Activated CD4-positive, alpha-beta T cell treated with anti-CD3 and anti-CD28 coated beads, Interleukin-10, Interleukin-2, amounts not matched to agents 100 ng/mL and 50 ng/mL, durations not matched to agents 16 hours and 8 hours (primary cell): Measurements from ENCODE around the gene TCF7L1.
"Not testable (repeated sequence)": the region's sequence is repeated elsewhere in the genome, so short reads cannot be mapped to it uniquely, and the experiment has no call there.

Experiments
- DNase-seq: peaks from one replicate; pipeline ENCODE4 v3.0.0-alpha.2; 2020

TCF7L1 gene, protein sequence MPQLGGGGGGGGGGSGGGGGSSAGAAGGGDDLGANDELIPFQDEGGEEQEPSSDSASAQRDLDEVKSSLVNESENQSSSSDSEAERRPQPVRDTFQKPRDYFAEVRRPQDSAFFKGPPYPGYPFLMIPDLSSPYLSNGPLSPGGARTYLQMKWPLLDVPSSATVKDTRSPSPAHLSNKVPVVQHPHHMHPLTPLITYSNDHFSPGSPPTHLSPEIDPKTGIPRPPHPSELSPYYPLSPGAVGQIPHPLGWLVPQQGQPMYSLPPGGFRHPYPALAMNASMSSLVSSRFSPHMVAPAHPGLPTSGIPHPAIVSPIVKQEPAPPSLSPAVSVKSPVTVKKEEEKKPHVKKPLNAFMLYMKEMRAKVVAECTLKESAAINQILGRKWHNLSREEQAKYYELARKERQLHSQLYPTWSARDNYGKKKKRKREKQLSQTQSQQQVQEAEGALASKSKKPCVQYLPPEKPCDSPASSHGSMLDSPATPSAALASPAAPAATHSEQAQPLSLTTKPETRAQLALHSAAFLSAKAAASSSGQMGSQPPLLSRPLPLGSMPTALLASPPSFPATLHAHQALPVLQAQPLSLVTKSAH

DNA sequence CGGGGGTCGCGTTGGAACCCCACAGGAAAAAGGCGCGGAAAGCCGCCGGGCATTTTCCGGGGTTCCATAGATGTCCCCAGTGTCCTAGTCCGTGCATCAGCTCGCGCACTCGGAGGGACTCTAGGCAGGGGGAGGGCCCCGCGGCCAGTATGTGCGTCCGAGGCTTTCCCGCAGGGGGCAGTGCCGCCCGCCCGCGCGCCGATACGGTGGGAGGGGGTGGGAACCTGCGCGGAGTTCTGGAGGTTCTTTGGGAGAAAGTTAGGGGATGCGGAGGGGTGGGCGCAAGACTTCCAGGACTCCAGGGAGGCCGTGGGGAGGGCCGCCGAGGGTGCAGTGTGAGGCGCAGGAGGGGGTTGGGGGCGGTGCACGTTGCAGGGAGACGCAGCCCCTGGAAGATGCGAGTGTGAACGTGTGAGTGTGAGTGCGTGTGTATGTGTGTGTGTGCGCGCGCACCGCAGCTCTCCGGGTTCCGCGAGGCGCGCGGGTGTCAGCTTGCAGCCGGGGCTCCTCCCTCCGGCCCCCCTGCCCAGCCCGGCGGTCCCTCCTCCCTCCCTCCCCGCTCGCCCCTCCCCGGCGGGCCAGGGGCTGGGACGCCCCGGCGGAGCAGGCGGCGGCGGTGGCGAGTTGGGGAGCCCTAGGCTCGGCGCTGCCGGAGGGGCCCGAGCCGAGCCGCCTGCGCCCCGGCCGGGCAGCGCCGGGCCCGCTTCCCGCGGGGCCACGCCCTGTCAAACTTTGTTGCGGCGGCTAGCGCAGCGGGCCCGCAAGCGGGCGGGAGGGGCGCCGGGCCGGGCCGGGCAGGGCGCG lies at the start of gene TCF7L1:
Gene TCF7L1, plus strand, starts transcription at position 559 of the 804 bp plus-strand sequence. CDS start 293 bp downstream, outside the sequence.
- DNase-seq, result peak; percentile 38

GRCh38 chr2:85085563-85085962 lies 47.6 kb upstream of the TCF7L1 start:
- no peak for DNase-seq

GRCh38 chr2:85087541-85087940 lies 45.7 kb upstream of the TCF7L1 start:
- DNase-seq, result no peak

DNA sequence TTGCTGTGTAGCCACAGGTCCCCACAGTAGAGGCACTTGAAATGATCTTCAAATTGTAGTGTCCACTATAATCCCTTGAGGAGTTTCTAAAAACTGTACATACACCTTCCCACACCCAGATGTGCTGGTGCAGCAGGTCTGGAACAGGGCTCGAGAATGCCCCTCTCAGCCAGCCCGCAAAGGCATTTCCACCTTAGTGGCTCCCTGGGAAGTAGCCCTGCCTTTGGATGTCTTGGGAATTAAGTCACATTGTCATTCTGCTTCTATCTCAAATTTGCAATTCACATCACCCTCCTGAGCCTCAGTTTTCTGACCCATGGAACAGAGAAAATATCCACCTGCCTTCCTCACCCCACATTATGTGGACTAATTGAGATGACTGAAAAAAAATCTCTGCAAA lies 44.3 kb upstream of the TCF7L1 start:
- no peak for DNase-seq

- no peak for DNase-seq
These were observed 43.6 kb upstream of the TCF7L1 start for GRCh38 chr2:85089585-85089984.

DNA sequence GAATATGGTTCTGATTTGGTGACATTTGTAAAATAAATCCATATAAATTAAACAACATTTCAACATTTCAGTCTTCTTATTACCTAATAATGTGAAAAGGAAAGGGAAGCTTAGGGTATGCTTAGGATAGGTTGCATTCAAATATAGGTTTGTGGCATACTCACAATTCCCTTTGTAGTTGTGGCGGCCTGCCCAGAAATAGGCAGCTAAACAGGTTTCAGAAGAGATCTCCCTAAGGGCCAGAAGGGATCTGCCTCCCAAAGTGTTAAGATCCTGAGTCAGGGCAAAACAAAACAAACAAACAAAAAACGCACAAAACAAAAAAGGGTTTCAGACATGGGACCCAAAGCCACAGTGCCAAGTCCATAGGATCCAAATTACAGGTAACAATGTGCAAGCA lies 41.4 kb upstream of the TCF7L1 start:
- no peak for DNase-seq

GRCh38 chr2:85095094-85095493 lies 38.1 kb upstream of the TCF7L1 start:
- no peak for DNase-seq

DNA sequence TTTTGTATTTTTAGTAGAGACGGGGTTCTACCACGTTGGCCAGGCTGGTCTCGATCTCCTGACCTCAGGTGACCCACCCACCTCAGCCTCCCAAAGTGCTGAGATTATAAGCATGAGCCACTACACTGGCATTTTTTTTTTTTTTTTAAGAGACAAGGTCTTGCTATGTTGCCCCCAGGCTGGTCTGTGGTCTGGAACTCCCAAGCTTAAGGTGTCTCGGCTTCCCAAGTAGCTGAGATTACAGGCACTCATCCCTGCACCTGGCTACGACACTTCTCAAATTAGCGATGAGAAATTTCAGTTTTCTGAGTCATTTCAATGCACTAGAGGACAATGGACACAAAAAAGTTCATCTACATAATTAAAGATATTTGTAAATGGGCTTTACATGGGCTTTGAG lies 36.6 kb upstream of the TCF7L1 start:
- no peak for DNase-seq

DNA sequence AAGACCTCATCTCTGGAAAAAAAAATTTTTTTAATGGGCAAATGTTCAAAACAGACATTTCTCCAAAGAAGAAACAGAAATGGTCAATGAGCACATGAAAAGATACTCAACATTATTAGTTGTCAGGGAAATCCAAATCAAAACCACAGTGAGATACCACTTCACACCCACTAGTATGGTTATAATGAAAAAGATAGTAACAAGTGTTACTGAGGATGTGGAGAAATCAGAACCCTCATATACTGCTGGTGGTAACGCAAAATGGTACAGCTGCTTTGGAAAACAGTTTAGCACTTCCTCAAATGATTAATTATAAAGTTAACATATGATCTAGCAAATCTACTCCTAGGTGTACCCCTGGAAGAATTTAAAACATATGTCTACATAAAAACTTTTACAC lies 29.0 kb upstream of the TCF7L1 start:
- no peak for DNase-seq

DNA sequence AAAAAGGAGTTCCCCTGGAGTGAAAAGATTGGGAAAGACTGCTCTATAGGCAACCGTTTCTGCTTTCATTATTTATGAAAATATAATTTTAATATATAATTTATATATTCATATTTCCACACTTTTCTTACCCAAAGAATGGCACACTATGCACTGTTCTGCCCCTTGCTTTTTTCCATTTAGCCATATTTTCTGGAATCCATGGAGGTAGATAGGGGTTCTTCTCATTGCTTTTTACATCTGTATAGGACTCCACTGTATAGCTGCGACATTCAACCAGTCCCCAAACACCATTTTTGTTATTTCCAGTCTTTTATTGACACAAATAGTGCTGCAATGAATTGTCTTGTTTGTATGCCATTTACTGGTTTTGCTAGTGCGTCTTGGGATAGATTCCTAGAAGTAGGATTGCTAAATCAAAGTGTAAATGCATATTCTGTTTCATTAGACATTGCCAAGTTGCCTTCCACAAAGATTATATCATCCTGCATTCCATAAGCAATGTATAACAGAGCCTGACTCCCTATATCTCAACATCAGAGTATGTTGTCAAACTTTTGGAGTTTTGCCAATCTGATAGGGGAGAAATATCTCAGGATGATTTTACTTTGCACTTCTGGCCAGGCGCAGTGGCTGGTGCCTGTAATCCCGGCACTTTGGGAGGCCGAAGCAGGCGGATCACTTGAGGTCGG lies 26.6 kb upstream of the TCF7L1 start:
- DNase-seq, result no peak

- DNase-seq, result no peak
These were observed 22.1 kb upstream of the TCF7L1 start for GRCh38 chr2:85110991-85111560.

GRCh38 chr2:85111819-85112281 lies 21.3 kb upstream of the TCF7L1 start:
- no peak for DNase-seq

- DNase-seq, result no peak
These were observed 20.1 kb upstream of the TCF7L1 start for GRCh38 chr2:85112906-85113625.

DNA sequence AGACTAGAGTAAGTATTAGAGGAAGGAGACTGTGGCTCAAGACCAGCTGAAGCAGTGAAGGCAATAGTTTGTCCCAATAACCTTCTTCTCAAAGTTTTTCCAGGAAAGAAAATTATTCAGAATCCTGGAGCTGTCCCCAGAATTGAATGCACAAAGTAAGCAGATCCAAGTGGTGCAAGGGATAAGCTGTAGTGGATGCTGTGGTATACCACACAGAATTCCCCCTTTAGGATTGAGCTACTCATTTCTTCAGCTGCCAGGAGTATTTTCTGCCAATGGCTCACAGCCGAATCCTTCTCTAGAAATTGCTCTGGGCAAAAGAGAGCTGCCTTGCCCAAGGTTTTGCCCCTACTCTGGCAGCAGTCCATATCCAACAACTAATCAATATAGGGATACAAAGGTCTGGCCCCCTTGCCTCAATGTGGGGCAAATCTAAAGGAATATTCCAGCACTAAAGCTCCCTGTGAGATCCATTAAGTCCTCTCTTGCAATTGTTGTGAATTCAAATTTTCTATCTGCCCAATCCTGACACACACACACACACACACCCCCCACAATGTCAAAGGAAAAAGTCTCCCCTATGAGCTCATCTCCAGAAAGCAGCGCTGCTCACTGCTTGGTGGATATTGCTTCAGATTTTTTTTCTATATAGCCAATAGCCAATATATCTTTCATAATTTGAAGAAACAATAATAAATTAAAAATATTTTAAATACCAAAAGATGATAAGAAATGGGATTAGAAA lies 18.4 kb upstream of the TCF7L1 start:
- DNase-seq, result no peak

- DNase-seq, result no peak
These were observed 17.0 kb upstream of the TCF7L1 start for GRCh38 chr2:85116207-85116606.

DNA sequence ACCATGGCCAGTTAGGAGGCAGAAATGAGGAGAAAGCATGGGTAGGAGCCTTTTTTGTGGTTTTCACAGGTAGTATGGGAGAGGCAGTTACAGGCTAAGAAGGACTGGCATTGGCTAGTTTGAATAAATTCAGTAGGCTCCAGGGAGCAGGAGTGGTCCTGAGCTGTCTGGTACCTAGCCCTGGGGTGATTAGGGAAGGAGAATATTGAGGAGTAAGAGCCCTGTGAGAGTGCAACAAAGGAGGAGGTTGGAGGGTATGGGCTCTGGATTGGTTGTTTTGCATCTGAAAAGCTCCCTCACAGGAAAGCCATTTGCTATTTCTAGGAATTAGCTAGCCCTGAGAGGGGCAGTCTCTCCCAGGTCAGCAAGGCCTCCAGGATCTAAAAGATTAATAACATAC lies 13.3 kb upstream of the TCF7L1 start:
- DNase-seq, result no peak

DNA sequence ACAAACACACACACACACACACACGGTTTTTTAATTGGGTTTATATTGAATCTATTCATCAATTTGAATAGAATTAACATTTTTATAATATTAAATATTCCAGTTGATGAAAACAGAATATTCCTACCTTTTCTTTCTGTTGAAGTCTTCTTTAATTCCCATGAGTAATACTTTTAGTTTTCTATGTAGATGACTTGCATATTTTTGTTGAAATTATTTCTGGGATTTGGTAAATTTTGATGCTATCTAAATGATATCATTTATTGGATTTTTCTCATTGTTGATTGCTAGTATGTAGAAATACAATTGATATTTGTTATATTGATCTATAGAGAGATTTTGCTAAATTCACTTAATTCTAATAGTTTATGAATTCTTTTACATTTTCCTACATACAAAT lies 12.8 kb upstream of the TCF7L1 start:
- DNase-seq, result no peak

- not testable (repeated sequence) for DNase-seq
These were observed 6.7 kb upstream of the TCF7L1 start for GRCh38 chr2:85126462-85126861.

GRCh38 chr2:85129861-85130260 lies 3.3 kb upstream of the TCF7L1 start:
- DNase-seq, result no peak

DNA sequence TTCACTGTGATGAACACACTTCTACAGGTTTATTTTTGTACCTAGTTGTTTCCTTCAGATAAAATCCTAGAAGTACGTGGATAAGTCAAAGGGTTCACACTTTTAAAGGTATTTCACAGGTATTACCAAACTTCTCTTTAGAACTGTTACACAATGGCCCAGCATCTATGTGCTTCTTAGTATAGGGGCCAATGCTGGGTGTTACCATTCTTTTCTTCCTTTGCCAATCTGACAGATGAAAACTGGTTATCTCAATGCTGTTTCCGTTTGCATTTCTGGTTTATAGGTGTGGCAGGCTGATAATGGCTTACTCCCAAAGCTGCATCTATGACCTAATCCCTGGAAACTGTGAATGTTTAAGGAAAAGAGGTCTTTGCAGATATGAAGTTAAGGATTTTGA lies 2.8 kb upstream of the TCF7L1 start:
- DNase-seq, result no peak

DNA sequence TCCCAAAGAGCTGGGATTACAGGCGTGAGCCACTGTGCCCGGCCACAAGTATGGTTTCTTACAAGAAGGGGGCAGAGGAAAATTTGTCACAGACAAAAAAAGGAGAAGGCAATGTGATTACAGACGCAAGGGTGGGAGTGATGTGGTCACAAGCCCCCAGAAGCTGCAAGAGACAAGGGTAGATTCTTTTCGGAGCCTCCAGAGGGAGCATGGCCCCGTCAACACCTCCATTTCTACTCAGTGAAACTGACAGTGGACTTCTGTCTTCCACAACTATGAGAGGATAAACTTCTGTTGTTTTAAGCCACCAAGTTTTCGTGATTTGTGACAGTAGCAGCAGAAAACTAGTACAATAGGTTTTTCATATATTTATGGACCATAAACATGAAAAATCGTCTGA lies 2.1 kb upstream of the TCF7L1 start:
- DNase-seq, result no peak
